K562 (cell line): ENCODE data around the gene CYTH1. TPM values are rescaled to one million over a fixed set of nuclear protein-coding genes. Genes with fewer than 3 reads are reported as not detected.
A peak's percentile ranks its signal among the peaks of the same experiment; 100 is the strongest.

Experiments used
- HDAC2 ChIP-seq: fragments of 450-650 bp; IDR thresholded peaks from 2 replicates; pipeline ENCODE4 v1.6.1; 2016; ENCODE audit warnings: mild to moderate bottlenecking
- JUND ChIP-seq, 2 experiments: IDR thresholded peaks; 2 replicates in 1 of 2; 3 replicates in 1 of 2; pipeline ENCODE4 v1.6.1; 2011; ENCODE audit warnings: borderline replicate concordance in 2 of 2, low read depth in 2 of 2, low read length in 2 of 2, improper control_type of control experiment in 1 of 2, missing biosample characterization in 1 of 2, missing genetic modification characterization in 1 of 2, missing genetic modification reagents in 1 of 2
- KDM1A ChIP-seq, 2 experiments: fragments of 450-650 bp; IDR thresholded peaks; 2 replicates each; pipeline ENCODE4 v1.6.1; 2016; ENCODE audit warnings: mild to moderate bottlenecking in 2 of 2
- LEF1 ChIP-seq: fragments of 450-650 bp; IDR thresholded peaks from 2 replicates; pipeline ENCODE4 v1.6.1; 2016; ENCODE audit warnings: mild to moderate bottlenecking
- MXI1 ChIP-seq: IDR thresholded peaks from 2 replicates; pipeline ENCODE4 v1.6.1; 2011; ENCODE audit warnings: low read depth, mild to moderate bottlenecking, improper control_type of control experiment, low read length
- SP2 ChIP-seq: IDR thresholded peaks from 2 replicates; pipeline ENCODE4 v1.6.1; 2011; ENCODE audit warnings: mild to moderate bottlenecking, low read depth, low read length, moderate library complexity; ENCODE audit not compliant: poor library complexity, severe bottlenecking; ENCODE audit errors: extremely low read depth
- ZKSCAN3 ChIP-seq: fragments of 250-450 bp; sonication (Bioruptor Pico); IDR thresholded peaks from 2 replicates; pipeline ENCODE4 v1.4.0; 2020
- ZNF551 ChIP-seq: fragments of 250-450 bp; sonication (Bioruptor Pico); IDR thresholded peaks from 2 replicates; pipeline ENCODE4 v1.5.0; 2021; ENCODE audit warnings: mild to moderate bottlenecking, moderate library complexity
- polyA plus RNA-seq, 8 experiments: library from polyadenylated mRNA; depleted of rRNA in 4 of 8; stranded (reverse) in 5 of 8; unstranded in 3 of 8; fragments of >200 nt; fragmentation: Nextera tagmentation in 2 of 8; fragmentation: Illumina TruSeq in 1 of 8; extraction: Ambion mirVana in 2 of 8; extraction: Trizol in 1 of 8; gene quantifications; 2 replicates each; pipeline versions ENCODE4 v1.2.1 to v1.2.3, GENCODE V29; 2011 to 2014; ENCODE audit warnings: inconsistent platforms in 1 of 8, missing spikeins in 1 of 8
- total RNA-seq, 7 experiments: library from RNA; depleted of rRNA in 6 of 7; stranded (reverse); fragments of >200 nt in 6 of 7; fragmentation: Illumina TruSeq in 2 of 7; extraction: Trizol in 2 of 7; gene quantifications; 2 replicates each; pipeline versions ENCODE4 v1.2.1 to v1.2.3, GENCODE V29; 2011 to 2021; ENCODE audit warnings: low replicate concordance in 1 of 7
- TF ChIP-seq, protein P1 (sequence below): fragments of 200-400 bp; formaldehyde crosslinking; IDR thresholded peaks from 2 replicates; pipeline ENCODE4 v1.6.1; 2017; ENCODE audit warnings: mild to moderate bottlenecking, low read depth, low read length, moderate library complexity
- TF ChIP-seq, protein P2 (sequence below): sonication (generic); formaldehyde crosslinking; IDR thresholded peaks from 2 replicates; pipeline ENCODE4 v1.8.0; 2022; ENCODE audit warnings: mild to moderate bottlenecking, missing genetic modification reagents
- TF ChIP-seq, protein P3 (sequence below): fragments of 200-800 bp; sonication (Bioruptor generic); IDR thresholded peaks from 2 replicates; pipeline ENCODE4 v1.6.1; 2016; ENCODE audit warnings: missing genetic modification characterization, missing compliant biosample characterization
- TF ChIP-seq, protein P4 (sequence below): fragments of 250-450 bp; sonication (Bioruptor Pico); IDR thresholded peaks from 2 replicates; pipeline ENCODE4 v1.8.0; 2022; ENCODE audit warnings: inconsistent platforms, mild to moderate bottlenecking, moderate library complexity, borderline replicate concordance
- TF ChIP-seq, protein P5 (sequence below): fragments of 450-650 bp; IDR thresholded peaks from 2 replicates; pipeline ENCODE4 v1.6.1; 2017; ENCODE audit warnings: antibody characterized with exemption, mild to moderate bottlenecking

The CYTH1 gene
- total and polyA plus RNA-seq, 9 of the 15 experiments (the other 6 are each of a cell fraction or from before 2014, with no cell fraction given): 0.52 to 27.7 (median 16.8) TPM

DNA sequence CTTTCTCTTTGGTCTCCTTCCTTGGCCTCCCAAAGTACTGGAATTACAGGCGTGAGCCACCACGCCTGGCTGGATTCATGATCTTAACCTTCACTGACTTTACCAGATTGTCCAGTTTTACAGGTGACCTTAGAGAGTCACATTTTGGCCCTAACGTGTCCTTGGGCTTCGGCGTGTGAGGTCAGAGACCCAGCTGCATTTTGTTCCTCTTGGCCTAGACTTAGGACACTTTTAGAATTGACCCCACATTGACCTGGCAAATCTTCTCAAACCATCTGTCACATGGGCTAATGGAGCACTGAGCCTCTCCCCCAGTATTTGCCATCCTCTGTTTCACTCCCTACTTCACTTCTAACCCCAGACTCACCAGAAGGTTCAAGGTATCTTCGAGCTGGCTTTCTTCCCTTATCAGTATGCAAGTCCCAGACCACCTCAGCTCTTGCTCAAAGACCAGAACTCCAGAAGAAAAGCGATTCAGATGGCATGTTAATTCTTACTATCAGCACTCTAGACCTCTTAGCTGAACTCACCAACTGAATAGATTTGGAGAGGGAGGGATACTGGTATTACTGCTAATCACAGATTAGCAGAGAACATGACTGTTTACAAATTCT is 1.7 kb upstream of the CYTH1 start (continued):
- TF ChIP-seq, protein P1, sequence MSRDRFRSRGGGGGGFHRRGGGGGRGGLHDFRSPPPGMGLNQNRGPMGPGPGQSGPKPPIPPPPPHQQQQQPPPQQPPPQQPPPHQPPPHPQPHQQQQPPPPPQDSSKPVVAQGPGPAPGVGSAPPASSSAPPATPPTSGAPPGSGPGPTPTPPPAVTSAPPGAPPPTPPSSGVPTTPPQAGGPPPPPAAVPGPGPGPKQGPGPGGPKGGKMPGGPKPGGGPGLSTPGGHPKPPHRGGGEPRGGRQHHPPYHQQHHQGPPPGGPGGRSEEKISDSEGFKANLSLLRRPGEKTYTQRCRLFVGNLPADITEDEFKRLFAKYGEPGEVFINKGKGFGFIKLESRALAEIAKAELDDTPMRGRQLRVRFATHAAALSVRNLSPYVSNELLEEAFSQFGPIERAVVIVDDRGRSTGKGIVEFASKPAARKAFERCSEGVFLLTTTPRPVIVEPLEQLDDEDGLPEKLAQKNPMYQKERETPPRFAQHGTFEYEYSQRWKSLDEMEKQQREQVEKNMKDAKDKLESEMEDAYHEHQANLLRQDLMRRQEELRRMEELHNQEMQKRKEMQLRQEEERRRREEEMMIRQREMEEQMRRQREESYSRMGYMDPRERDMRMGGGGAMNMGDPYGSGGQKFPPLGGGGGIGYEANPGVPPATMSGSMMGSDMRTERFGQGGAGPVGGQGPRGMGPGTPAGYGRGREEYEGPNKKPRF: no peak
- TF ChIP-seq, protein P2, sequence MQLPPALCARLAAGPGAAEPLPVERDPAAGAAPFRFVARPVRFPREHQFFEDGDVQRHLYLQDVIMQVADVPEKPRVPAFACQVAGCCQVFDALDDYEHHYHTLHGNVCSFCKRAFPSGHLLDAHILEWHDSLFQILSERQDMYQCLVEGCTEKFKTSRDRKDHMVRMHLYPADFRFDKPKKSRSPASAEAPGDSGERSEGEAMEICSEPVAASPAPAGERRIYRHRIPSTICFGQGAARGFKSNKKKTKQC (CRISPR knock-in tag): no peak
- TF ChIP-seq ZNF551 (CRISPR knock-in tag): no peak
- peak; percentile 76 for TF ChIP-seq LEF1
- TF ChIP-seq, protein P3, sequence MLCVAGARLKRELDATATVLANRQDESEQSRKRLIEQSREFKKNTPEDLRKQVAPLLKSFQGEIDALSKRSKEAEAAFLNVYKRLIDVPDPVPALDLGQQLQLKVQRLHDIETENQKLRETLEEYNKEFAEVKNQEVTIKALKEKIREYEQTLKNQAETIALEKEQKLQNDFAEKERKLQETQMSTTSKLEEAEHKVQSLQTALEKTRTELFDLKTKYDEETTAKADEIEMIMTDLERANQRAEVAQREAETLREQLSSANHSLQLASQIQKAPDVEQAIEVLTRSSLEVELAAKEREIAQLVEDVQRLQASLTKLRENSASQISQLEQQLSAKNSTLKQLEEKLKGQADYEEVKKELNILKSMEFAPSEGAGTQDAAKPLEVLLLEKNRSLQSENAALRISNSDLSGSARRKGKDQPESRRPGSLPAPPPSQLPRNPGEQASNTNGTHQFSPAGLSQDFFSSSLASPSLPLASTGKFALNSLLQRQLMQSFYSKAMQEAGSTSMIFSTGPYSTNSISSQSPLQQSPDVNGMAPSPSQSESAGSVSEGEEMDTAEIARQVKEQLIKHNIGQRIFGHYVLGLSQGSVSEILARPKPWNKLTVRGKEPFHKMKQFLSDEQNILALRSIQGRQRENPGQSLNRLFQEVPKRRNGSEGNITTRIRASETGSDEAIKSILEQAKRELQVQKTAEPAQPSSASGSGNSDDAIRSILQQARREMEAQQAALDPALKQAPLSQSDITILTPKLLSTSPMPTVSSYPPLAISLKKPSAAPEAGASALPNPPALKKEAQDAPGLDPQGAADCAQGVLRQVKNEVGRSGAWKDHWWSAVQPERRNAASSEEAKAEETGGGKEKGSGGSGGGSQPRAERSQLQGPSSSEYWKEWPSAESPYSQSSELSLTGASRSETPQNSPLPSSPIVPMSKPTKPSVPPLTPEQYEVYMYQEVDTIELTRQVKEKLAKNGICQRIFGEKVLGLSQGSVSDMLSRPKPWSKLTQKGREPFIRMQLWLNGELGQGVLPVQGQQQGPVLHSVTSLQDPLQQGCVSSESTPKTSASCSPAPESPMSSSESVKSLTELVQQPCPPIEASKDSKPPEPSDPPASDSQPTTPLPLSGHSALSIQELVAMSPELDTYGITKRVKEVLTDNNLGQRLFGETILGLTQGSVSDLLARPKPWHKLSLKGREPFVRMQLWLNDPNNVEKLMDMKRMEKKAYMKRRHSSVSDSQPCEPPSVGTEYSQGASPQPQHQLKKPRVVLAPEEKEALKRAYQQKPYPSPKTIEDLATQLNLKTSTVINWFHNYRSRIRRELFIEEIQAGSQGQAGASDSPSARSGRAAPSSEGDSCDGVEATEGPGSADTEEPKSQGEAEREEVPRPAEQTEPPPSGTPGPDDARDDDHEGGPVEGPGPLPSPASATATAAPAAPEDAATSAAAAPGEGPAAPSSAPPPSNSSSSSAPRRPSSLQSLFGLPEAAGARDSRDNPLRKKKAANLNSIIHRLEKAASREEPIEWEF: 0 out of 2 replicates have a peak, but pooled peaks have one; percentile 75
- TF ChIP-seq, protein P4, sequence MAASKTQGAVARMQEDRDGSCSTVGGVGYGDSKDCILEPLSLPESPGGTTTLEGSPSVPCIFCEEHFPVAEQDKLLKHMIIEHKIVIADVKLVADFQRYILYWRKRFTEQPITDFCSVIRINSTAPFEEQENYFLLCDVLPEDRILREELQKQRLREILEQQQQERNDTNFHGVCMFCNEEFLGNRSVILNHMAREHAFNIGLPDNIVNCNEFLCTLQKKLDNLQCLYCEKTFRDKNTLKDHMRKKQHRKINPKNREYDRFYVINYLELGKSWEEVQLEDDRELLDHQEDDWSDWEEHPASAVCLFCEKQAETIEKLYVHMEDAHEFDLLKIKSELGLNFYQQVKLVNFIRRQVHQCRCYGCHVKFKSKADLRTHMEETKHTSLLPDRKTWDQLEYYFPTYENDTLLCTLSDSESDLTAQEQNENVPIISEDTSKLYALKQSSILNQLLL (CRISPR knock-in tag): no peak
- peak; percentile 76 to 83; a peak in 3 of 4 replicates for TF ChIP-seq KDM1A (IDR thresholded peaks at IDR 0.05)
- TF ChIP-seq SP2: no peak
- TF ChIP-seq, protein P5, sequence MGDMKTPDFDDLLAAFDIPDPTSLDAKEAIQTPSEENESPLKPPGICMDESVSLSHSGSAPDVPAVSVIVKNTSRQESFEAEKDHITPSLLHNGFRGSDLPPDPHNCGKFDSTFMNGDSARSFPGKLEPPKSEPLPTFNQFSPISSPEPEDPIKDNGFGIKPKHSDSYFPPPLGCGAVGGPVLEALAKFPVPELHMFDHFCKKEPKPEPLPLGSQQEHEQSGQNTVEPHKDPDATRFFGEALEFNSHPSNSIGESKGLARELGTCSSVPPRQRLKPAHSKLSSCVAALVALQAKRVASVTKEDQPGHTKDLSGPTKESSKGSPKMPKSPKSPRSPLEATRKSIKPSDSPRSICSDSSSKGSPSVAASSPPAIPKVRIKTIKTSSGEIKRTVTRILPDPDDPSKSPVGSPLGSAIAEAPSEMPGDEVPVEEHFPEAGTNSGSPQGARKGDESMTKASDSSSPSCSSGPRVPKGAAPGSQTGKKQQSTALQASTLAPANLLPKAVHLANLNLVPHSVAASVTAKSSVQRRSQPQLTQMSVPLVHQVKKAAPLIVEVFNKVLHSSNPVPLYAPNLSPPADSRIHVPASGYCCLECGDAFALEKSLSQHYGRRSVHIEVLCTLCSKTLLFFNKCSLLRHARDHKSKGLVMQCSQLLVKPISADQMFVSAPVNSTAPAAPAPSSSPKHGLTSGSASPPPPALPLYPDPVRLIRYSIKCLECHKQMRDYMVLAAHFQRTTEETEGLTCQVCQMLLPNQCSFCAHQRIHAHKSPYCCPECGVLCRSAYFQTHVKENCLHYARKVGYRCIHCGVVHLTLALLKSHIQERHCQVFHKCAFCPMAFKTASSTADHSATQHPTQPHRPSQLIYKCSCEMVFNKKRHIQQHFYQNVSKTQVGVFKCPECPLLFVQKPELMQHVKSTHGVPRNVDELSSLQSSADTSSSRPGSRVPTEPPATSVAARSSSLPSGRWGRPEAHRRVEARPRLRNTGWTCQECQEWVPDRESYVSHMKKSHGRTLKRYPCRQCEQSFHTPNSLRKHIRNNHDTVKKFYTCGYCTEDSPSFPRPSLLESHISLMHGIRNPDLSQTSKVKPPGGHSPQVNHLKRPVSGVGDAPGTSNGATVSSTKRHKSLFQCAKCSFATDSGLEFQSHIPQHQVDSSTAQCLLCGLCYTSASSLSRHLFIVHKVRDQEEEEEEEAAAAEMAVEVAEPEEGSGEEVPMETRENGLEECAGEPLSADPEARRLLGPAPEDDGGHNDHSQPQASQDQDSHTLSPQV: peak; percentile 81
- TF ChIP-seq JUND (IDR thresholded peaks at IDR 0.05; ENCODE audit: borderline replicate concordance, low read depth, low read length): peak; percentile 34; the same call in 1 of the 2 replicates
- no peak; the same call in 2 of the 3 replicates for TF ChIP-seq JUND (tag; IDR thresholded peaks at IDR 0.05; ENCODE audit: borderline replicate concordance, low read depth, low read length)
- TF ChIP-seq ZKSCAN3 (CRISPR knock-in tag): no peak
- no peak for TF ChIP-seq MXI1
- TF ChIP-seq HDAC2: 0 out of 2 replicates have a peak, but pooled peaks have one; percentile 25
